GM18517 (cell line): ENCODE data around the gene LAMA1.

Experiments
- ATAC-seq: cut with Tn5 transposase; IDR thresholded peaks from one replicate; pipeline ENCODE4 v1.9.1; 2021; ENCODE audit warnings: mild to moderate bottlenecking, moderate library complexity; ENCODE audit not compliant: unreplicated experiment

Gene LAMA1

DNA sequence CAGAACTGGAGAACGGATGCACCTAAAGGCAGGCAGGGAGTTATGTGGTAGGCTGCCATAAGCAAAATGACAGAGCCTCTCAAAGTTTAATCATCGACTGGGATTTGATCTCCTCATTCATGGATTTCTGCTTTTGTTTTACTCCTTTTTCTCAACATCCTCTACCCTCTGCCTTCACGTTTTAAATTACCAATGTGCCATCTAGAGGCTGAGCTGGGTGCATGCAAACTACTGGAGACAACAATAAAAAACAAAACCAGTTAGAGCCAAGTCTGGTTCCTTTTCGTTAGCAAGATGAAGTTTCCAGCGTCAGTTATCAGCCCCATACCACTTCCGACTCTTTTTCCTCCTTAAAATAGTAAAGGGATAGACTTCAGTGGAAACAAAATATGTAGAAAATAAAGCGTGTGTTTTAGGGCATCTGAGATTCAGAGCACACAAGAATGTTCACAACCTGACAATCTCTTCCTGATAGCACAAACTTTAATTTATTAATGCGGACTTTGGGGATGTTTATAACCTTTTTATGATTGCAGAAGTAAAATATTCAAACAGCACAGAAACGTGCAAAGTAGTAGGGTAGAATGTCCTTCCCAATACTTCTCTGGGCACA, 117.0 kb downstream of the LAMA1 start:
- ATAC-seq, result no peak

DNA sequence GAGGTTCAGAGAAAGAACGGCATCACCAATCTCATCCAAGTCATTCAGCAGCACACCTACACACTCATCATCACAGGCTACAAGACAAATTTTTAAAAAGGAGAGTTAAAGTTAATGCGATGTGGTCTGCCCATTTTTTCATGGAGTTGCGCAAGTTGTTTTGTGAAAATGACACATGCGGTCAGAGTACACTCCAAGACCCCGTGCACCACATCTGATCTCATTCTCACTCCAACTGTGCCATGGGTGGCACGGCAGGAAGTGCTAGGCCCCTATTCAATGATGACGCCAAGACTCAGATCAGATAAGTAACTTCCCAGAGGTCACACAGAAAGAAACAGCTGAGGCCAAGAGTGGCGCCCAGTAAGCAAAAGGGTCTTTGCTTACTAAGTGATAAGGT, 119.8 kb downstream of the LAMA1 start:
- ATAC-seq, result no peak

DNA sequence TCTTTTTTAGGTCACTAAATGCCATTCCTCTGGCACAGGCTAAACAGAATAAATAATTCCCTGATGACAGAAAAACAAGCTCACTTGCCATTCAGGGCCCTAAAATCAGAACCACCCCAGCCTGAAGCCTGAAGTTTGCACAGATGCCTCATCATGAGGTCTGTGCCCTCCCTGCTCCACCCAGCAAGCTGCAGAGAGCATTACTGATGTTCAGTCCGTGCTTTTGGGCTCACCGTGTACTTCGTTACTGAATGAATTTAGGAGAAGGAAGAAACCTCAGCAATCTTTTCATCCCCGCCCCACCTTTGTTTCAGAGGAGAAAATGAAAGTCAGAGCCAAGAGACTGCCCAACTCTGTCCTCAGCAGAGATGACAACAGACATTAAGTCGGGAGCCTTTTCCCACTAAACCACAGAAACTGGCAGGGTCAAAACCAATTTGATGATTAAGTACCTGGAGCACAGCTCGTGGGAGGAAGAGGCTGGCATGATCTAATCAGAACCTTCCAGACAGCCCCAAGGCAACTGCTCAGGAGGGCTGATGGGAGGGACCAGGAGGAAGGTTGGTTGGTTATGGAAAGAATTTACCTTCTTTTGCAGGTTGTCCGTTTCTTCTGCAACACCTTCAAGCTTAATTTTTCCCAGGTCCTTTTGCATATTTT, 122.7 kb downstream of the LAMA1 start:
- no peak for ATAC-seq

DNA sequence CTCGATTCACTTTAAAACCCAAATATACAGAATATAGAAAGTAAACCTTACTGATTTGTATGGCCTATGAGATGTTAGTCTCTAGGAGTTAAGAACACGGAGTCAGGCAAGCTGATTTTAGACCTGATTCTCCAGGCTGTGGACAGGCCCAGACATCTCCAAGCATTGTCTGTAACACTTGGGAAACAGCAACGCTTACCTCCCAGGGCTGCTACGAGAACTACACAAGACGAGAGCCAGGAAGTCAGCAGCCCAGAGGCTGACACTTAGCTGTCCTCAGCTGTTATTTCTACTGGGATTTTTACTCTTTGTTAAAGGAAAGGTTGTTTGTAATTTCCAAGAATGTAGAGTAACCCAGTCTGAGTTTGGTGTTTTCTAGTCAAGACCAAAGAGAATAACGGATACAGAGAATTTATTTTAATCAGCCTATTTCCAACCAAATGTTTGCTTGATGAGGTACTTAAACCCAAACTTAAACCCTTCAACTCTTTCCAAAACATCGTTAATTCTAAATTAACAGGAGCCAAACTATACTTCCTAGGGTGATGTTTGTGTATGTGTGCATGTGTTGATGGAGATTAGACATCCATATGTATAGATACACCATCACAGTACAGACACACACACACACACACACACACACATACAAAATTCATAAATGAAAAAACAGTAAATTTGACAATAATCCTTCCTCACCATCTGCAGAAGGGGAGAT, 123.4 kb downstream of the LAMA1 start:
- ATAC-seq, result no peak

DNA sequence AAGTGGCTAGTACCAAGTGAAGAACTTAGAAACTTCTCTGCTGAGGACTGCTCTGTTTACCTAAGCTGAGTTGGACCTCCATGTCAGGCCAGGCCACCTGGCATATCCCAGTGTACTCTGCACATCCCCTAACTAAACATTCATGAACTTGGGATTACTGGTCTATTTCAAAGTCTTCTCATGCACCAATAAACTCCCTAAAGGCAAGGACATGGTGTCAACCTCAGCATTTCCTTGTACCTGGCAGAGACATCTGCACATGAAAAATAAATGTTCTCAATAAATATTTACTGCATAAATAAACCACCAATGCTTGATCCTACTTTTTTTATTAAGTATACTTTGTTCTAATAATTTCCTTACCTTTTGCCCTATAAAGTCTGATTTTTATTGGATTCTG, 124.8 kb downstream of the LAMA1 start:
- ATAC-seq, result no peak

DNA sequence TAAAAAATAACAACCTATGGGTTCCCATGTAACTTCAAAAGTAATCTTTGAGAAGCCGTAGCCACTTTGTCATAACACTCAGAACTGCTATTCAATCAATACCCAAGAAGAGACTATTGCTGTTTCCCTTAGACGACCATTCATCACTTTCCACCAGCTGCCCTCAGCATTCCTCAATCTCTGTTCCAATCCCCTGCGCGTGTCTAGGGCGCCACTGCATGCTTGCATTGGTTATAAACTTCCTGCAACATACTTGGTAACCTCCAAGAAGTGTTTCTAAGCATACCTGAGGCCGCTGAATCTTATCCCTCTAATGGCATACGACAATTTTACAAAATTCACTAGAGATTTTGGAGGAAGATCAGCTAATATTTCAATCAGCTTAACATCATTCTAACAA, 134.2 kb downstream of the LAMA1 start:
- no peak for ATAC-seq

DNA sequence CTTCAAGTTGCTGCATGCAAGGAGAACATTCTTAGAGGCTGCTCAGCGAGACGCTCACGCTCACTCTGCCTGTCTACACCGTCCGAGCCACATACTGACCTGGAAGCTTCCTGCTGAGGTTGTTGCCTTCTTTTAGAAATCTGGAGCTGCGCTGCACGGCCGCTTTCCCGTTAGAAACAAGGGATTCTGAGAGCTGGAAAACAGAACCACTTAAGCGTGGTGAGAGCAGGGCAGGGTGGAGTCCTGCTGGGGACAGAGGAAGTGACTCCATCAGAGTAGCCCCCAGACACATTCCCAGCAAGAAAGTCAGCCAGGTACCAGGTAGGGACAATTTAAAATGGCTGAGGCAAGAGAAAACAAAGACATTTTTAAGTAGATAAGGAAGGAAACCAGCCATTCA, 135.2 kb downstream of the LAMA1 start:
- no peak for ATAC-seq

DNA sequence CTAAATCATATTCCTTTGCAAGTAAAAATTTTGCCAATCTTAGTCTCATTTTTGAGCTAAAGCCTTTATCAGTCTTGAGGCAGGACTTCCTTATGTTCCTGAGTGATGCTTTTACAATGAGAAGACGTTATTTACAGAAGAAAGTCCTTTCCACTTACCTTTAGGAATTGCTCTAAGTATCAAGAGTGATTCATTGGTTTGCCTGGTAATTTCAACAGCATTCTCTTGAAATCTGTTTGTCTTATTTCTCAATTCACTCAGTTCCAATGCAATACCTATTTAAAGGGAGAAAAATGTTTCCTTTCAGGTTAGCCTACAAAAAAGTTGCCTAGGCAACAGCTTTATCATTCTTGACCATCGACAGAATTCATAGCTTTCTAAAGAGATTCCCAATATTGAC, 137.2 kb downstream of the LAMA1 start:
- ATAC-seq, result no peak

DNA sequence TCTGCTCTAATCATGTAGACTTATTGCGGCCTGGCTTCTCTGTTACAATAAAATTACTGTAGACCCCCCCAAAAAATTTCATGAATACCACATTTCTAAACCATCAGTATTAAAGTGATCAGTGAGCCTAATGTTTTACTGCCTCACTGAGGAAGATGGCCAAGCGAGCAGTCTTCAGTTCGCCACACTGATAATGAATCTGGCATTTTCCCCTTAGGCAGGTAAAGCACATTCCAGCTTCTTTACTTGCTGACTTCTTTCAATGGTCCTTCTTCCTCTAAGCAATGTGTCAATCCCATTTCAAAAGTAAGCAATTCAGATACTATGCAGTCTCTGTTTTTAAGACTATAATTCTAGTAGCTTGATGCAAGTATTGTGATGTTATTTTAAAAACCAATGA, 137.6 kb downstream of the LAMA1 start:
- ATAC-seq, result no peak

DNA sequence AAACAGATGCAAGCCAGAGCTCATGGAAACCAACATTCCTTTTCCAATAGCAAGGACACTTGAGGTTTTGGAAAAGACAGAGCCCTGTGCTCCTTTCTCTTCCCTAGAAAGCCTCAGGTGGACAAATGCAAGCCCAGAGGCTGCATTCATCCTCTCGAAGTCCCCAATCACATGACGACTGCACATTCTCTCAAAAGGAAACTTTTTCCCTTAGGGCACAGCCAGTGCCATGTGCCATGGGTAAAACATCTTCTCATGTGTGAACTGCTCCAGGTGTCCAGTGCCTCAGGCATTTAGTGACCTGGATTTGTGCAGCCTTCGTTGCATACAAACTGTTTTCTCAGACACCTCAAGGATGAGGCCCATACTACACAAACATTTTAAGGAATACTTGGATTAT, 140.7 kb downstream of the LAMA1 start:
- ATAC-seq, result no peak

DNA sequence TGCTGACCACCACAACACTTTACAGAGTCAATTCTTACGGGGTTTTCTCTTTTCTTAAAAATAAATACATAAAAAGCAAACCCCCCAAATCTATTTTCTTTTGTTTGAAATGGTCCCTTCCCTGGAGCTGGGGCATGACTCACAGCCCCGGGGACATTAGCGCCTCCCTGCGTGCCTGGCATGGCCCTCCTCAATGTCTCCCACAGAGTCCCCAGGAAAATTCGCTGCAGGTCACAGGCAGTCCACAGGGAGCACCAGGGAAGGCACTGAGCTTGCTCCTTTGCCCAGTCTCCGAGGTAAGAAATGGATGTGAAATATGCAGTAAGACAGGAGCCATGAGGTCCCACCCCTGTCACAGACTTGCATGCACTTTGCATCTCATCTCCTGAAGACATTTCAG, 142.5 kb downstream of the LAMA1 start:
- ATAC-seq, result no peak

DNA sequence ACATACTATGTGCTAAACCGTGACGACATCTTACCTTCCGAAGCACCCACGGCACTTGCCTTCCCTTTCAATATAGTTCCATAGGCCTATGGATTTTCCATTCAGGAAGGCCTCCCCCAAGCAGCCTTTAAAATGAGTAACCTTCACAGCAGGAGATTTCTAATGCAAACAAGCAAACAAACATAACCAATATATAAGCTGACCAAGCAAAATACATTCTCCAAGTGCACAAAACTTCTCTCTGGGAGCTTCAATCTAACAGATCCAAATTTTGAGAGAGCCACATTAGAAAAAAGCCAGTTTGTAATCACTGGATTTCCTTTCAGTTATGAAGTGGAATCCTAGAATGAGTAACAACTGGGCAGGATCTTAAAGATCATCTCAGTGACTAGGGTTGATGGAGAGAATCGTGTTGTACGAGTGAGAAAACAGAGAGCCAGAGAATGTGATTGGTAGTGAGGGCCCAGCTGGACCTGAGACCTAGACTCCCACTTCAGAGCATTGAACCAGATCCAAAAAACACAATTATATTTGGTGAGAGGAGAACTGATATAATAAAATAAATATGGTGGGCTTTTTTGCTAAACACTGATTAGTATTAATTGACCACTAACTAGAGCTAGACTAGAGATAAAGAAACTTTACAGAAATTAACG, 145.6 kb downstream of the LAMA1 start:
- no peak for ATAC-seq

DNA sequence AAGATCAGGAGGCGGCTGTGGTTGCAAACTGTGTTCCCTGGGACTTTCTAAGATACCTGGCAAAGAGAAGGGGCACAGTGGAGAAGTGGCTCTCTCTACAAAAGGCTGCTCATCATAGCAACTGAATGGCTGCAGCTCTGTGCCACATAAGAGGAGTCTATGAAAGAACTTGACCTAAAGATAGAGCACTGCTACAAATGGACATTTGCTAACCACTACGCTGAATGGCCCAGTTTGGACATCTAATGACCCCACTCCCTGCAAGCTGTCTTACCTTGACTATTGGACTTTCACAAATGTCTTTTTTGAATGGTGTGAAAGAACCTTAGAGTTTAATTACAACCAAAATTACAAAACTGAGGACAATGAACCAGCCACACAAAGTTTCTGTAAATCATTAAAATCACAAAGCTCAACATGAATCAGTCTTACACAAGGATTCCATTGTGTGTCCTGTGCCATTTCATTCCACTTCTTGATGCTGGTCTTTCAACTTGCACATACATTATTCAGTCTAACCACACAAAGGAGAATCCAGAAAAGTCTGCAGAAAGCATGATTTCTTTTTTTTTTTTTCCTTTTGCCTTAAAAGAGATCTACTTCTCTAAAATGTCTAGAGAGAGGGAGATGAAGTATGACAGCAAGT, 154.0 kb downstream of the LAMA1 start:
- ATAC-seq, result no peak

DNA sequence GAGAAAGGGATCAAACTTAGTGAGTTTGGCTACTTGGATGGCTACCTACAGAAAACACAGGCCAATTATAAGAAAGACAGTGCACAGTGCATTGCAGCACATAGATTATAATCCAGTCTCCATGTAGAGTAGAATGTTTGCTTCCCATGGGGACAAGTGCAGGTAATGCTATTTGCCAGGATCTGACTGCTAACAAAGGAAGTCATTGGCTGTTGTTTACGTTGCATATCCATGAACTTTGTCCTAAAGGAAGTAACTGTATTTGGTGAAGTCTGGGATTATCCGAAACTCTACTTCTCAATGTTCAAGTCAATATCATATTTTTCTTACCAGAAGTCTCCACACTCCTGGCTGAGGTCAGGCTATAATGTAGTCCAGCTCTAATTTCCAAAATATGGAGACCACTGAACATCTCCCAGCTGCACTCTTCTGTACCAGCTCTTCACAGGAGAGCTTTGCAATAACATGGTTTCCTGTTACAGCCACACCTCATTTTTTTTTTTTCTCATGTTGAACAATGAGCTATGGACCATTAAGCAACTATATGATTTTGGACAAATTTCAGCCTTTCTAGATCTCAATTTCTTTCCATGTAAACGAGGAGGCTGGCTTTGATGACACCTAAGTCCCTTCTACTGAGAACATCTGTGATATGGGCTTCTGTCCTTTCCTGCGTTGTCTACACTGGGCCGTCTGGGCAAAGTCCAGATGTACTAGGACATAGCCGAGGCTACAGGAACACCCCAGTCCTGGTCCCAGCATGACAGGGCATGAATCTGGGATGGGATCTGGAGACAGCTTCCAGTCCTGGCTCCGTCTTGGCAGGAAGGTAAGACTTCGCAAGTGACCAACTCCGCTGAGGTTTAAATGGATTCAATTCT, 154.8 kb downstream of the LAMA1 start:
- no peak for ATAC-seq

DNA sequence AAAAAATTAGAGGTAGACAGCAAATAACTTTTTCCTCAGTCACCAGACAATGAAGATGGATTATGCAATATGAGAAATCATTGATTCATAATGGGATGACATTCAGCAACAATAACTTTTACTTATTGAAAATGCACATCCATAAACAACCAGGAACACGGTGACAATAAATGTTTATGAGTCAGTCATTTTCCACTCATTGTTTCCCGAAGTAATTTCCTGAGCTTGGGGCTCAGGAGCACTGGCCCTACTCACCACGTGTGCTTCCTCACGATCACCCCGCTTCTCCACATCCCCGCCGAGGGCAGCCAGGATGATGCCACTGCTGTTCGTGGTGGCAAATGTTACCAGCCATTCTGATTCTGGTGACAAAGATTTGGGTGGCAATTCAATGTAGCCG, 156.3 kb downstream of the LAMA1 start:
- no peak for ATAC-seq

DNA sequence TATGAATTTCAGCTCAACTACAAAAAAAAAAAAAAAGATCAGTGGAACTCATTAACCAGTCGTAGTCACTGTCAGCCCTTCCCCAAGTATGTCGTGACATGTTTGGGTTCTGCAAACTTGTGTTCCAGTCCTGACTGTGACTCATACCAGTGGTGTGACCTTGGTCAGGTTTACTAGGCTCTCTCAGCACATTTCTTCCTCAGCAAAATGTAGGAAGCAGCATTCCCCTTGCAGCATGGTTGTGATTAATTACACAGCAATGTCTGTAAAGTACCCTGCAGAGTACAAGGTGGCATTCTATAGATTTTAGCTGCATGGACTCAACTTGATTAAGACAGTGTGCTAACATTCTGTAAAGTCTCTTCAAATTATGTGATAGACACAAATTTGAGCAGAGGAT, 156.9 kb downstream of the LAMA1 start:
- ATAC-seq, result no peak

DNA sequence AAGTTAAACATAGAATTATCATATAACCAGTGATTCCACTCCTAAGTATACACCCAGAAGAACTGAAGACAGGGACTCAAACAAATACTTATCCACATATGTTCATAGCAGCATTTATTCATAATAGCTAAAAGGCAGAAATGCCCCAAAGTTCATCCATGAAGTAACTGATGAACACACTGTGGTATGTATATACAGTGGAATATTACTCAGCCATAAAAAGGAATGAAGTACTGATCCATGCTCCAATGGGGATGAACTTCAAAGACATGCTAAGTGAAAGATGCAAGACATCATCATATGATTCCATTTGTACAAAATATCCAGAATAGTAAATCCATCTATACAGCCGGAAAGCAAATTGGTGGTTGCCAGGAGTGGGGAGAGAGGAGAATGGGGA, 157.5 kb downstream of the LAMA1 start:
- ATAC-seq, result no peak

DNA sequence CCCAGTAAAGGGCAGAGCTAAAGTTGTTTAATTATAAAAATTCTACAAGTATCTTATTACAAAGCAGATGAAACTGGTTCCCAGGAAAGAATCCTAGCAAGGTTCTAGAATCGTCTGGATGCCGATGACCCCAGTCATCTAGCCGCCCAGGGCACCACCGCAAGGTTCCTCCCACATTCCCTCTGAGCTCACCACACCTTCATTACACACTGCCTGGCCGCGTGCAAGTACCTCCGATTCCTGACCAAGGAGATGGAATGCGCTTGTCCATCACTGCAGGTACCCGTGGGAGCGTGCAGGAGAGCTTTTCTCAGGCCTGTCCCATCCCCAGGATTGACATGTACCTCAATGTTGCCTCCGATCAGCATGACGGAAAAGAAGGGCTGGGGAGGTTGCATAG, 158.5 kb downstream of the LAMA1 start:
- ATAC-seq, result no peak

DNA sequence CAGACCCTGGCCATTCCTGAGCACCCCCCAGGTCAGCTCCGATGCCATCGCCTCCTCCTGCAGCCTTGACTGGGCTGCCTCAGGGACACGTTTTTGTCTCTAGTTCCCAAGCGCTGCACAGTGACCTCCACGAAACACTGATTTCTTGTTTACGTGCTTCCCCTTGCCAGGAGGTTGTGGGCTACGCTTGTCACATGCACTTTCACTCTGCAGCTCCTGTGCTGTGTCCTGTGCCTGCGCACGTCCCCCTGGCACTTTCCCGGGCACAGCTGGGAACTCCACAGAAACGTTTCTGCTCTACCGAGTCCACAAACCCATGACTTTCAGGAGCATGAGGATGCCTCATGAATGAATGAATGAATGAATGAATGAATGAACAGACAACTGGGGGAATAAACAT, 160.6 kb downstream of the LAMA1 start:
- ATAC-seq, result no peak

DNA sequence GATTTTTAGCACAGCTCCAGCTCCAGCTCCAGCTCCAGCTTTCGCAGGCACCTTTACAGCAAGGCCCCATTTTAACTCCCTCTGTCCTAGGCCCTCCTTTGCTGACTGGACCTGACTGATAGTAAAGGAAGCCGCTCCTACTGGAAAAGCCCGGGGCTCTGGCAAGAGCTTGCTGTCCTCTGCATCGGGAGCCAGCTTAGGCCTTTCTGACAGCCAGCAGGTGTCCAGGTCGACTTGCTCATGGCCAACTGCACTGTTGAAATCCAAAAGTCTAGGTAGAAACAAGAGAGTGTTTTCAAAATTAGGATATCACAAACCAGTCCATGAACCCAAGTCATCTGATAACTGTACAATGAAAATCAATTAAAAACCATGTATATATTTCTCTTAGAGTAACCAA, 161.1 kb downstream of the LAMA1 start:
- no peak for ATAC-seq

DNA sequence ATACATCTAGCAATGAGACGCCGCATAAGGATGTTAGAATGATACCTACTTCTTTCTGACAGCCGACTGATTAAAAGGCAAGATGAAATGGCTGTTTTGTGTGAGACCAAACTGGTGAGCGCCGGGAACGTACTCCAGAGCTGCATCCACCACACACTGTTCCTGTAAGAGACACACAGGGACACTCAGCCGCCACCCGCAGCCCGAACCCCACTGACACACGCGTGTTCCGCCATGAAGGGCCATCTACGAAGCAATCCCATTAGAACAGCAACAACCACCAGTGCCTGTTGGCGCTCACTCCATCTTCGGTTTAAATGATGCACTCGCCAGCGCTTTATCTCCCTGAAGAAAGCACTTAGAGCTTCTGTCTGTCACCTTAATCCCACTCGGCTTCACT, 162.3 kb downstream of the LAMA1 start:
- no peak for ATAC-seq
